Activated T-helper 17 cell treated with anti-CD3 and anti-CD28 coated beads, Interleukin-2, amount 50 U/mL, for 72 hours (primary cell): ENCODE measurements around the gene MUC5B. TPM values are rescaled to one million over a fixed set of nuclear protein-coding genes. Genes with fewer than 3 reads are reported as not detected.
"Not testable (repeated sequence)": the region's sequence is repeated elsewhere in the genome, so short reads cannot be mapped to it uniquely, and the experiment has no call there.

Experiments used
- ATAC-seq: fragments of 150-1000 bp; cut with Tn5 transposase; replicated peaks from 2 replicates; pipeline ENCODE4 v1.10.0; 2021; ENCODE audit warnings: mild to moderate bottlenecking, moderate library complexity
- H3K27ac Mint-ChIP-seq: one replicate; pipeline ENCODE4 v1.8.0; 2022; ENCODE audit warnings: mixed read lengths
- H3K27me3 Mint-ChIP-seq: one replicate; pipeline ENCODE4 v1.8.0; 2022; ENCODE audit warnings: mixed read lengths
- H3K36me3 Mint-ChIP-seq: one replicate; pipeline ENCODE4 v1.8.0; 2022; ENCODE audit warnings: low read depth, mild to moderate bottlenecking, mixed read lengths
- H3K4me1 Mint-ChIP-seq: one replicate; pipeline ENCODE4 v1.8.0; 2022; ENCODE audit warnings: mixed read lengths
- H3K4me3 Mint-ChIP-seq: one replicate; pipeline ENCODE4 v1.8.0; 2022; ENCODE audit warnings: mild to moderate bottlenecking, mixed read lengths
- H3K9me3 Mint-ChIP-seq: one replicate; pipeline ENCODE4 v1.8.0; 2022; ENCODE audit warnings: mixed read lengths
- total RNA-seq, 2 donors: library from RNA; stranded (reverse); gene quantifications; one replicate each; pipeline ENCODE4 v1.2.3, GENCODE V29; 2022

Gene MUC5B
- total RNA-seq: not detected

GRCh38 chr11:1222491-1223345 is at the start of gene MUC5B:
MUC5B (plus strand) TSS chr11:1223066; CDS start chr11:1223124, 58 bp downstream.
- Mint-ChIP-seq H3K4me1 (no peaks in the 10 kb centered on the region), H3K27me3 (peaks cover 8% of the 10 kb centered on the region), H3K36me3 (no peaks in the 10 kb centered on the region), H3K4me3 (no peak within 1 kb of the TSS), H3K9me3 (no peaks in the 10 kb centered on the region), H3K27ac (no peak within 1 kb of the TSS)
- ATAC-seq: no peak

DNA sequence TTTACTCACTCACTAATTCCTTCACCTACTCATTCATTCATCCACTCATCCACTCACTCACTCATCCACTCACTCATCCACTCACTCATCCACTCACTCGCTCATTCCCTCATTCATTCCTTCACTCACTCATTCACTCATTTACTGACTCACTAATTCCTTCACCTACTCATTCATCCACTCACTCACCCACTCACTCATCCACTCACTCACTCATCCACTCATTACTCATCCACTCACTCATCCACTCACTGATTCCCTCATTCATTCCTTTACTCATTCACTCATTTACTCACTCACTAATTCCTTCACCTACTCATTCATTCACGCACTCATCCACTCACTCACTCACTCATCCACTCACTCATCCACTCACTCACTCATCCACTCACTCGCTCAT is 49.5 kb upstream of the MUC5B start:
- not testable (repeated sequence) for H3K9me3 Mint-ChIP-seq, H3K36me3 Mint-ChIP-seq, H3K27me3 Mint-ChIP-seq, H3K27ac Mint-ChIP-seq, H3K4me1 Mint-ChIP-seq, H3K4me3 Mint-ChIP-seq, ATAC-seq

- Mint-ChIP-seq H3K27ac (no peak overlapping the region), H3K9me3 (peaks cover 8% of the 10 kb centered on the region), H3K4me1 (peaks cover 8% of the 10 kb centered on the region), H3K4me3 (no peak overlapping the region), H3K27me3 (peaks cover 4% of the 10 kb centered on the region), H3K36me3 (no peaks in the 10 kb centered on the region)
- ATAC-seq: no peak
These were observed 48.2 kb upstream of the MUC5B start for GRCh38 chr11:1174441-1175370.

- H3K27me3 Mint-ChIP-seq: peaks cover 4% of the 10 kb centered on the region
- peaks cover 8% of the 10 kb centered on the region for H3K4me1 Mint-ChIP-seq
- no peak for ATAC-seq
- H3K9me3 Mint-ChIP-seq: peaks cover 8% of the 10 kb centered on the region
- no peaks in the 10 kb centered on the region for H3K36me3 Mint-ChIP-seq
- H3K27ac Mint-ChIP-seq: no peak overlapping the region
- H3K4me3 Mint-ChIP-seq: no peak overlapping the region
These were observed 47.2 kb upstream of the MUC5B start for GRCh38 chr11:1175461-1176223.

- Mint-ChIP-seq H3K4me3 (no peak overlapping the region), H3K4me1 (peaks cover 8% of the 10 kb centered on the region), H3K36me3 (no peaks in the 10 kb centered on the region), H3K9me3 (peaks cover 3% of the 10 kb centered on the region), H3K27ac (no peak overlapping the region), H3K27me3 (peaks cover 4% of the 10 kb centered on the region)
- no peak for ATAC-seq
These were observed 46.4 kb upstream of the MUC5B start for GRCh38 chr11:1176224-1177019.

GRCh38 chr11:1177020-1177770 is 45.7 kb upstream of the MUC5B start:
- ATAC-seq: no peak
- Mint-ChIP-seq H3K27ac (no peak overlapping the region), H3K4me3 (no peak overlapping the region), H3K27me3 (peaks cover 4% of the 10 kb centered on the region), H3K4me1 (peaks cover 8% of the 10 kb centered on the region), H3K36me3 (no peaks in the 10 kb centered on the region), H3K9me3 (peaks cover 3% of the 10 kb centered on the region)

DNA sequence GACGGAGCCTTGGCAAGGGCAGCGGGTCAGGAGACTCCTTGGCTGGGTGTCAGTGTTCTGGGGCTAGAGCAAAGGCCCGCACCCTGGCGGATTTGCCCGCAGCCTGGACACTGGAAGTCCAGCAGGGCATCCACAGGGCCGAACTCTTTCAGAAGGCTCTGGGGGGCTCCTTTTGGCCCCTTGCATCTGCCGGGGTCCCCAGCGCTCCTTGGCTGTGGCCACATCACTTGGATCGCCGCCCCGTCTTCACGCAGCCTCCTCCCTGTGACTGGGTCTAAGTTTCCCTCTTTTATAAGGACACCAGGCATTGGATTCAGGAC is 45.1 kb upstream of the MUC5B start:
- H3K4me1 Mint-ChIP-seq: peaks cover 8% of the 10 kb centered on the region
- no peaks in the 10 kb centered on the region for H3K36me3 Mint-ChIP-seq

GRCh38 chr11:1178201-1178885 is 44.5 kb upstream of the MUC5B start:
- peaks cover 3% of the 10 kb centered on the region for H3K9me3 Mint-ChIP-seq
- H3K4me3 Mint-ChIP-seq: no peak overlapping the region
- ATAC-seq: no peak
- no peaks in the 10 kb centered on the region for H3K36me3 Mint-ChIP-seq
- H3K27me3 Mint-ChIP-seq: peaks cover 4% of the 10 kb centered on the region
- peaks cover 8% of the 10 kb centered on the region for H3K4me1 Mint-ChIP-seq
- no peak overlapping the region for H3K27ac Mint-ChIP-seq

More for the DNA sequence above, 45.1 kb upstream of the MUC5B start:
- no peak overlapping the region for H3K27ac Mint-ChIP-seq
- H3K9me3 Mint-ChIP-seq: peaks cover 3% of the 10 kb centered on the region
- ATAC-seq: no peak
- H3K4me3 Mint-ChIP-seq: no peak overlapping the region
- peaks cover 4% of the 10 kb centered on the region for H3K27me3 Mint-ChIP-seq

DNA sequence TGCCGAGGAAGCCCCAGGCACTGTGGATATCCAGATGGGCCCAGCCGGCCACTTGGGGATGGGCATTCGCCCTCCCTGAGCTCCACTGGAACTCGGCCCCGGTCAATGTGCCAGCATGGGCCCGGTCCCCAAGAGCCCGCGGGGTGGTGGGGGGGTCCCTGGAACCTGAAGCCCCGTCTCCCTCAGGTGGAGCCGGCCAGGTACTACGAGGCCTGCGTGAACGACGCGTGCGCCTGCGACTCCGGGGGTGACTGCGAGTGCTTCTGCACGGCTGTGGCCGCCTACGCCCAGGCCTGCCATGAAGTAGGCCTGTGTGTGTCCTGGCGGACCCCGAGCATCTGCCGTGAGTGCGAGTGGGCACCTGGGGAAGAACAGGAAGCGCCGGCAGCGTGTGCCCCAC is 44.0 kb upstream of the MUC5B start:
- peaks cover 8% of the 10 kb centered on the region for H3K4me1 Mint-ChIP-seq
- H3K9me3 Mint-ChIP-seq: peaks cover 3% of the 10 kb centered on the region
- no peak for ATAC-seq
- H3K36me3 Mint-ChIP-seq: no peaks in the 10 kb centered on the region
- no peak overlapping the region for H3K4me3 Mint-ChIP-seq
- no peak overlapping the region for H3K27ac Mint-ChIP-seq
- H3K27me3 Mint-ChIP-seq: peaks cover 4% of the 10 kb centered on the region

- Mint-ChIP-seq H3K27ac (no peak overlapping the region), H3K27me3 (peaks cover 4% of the 10 kb centered on the region), H3K4me3 (no peak overlapping the region), H3K4me1 (peaks cover 8% of the 10 kb centered on the region), H3K36me3 (no peaks in the 10 kb centered on the region), H3K9me3 (peaks cover 3% of the 10 kb centered on the region)
- ATAC-seq: no peak
These were observed 43.2 kb upstream of the MUC5B start for GRCh38 chr11:1179641-1180040.

DNA sequence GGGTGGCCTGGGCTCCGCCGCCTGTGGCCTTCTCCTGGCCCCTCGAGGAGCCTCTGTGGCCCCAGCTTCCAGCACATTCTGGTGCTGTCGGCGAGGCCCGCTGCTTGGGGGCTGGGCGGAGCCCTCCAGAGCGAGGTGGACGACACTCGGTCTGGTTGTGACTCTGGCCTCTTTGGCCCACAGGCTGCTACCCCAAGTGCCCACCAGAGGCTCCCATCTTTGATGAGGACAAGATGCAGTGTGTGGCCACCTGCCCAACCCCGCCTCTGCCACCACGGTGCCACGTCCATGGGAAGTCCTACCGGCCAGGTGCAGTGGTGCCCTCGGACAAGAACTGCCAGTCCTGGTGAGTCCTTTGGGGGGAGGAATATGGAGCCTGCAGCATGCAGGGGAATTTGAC is 42.7 kb upstream of the MUC5B start:
- Mint-ChIP-seq H3K9me3 (peaks cover 3% of the 10 kb centered on the region), H3K27ac (no peak overlapping the region), H3K27me3 (peaks cover 4% of the 10 kb centered on the region), H3K4me1 (peaks cover 8% of the 10 kb centered on the region), H3K36me3 (no peaks in the 10 kb centered on the region), H3K4me3 (no peak overlapping the region)
- ATAC-seq: no peak

DNA sequence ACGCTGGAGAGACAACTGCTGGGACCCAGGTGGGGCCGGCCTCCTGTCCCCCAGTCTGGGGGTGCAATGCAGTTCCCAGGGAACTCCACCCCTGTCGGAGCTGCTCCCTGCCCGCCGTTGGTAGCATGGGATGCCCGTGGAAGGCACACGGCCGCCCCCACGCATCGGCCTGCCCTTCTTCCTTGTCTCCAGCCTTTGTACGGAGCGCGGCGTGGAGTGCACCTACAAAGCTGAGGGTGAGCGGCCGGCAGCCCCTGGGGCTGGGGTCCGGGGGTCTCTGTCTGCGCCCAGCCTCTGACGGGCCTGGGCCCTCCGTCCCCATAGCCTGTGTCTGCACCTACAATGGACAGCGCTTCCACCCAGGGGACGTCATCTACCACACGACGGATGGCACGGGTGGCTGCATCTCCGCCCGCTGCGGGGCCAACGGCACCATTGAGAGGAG is 41.9 kb upstream of the MUC5B start:
- Mint-ChIP-seq H3K9me3 (no peaks in the 10 kb centered on the region), H3K27me3 (no peaks in the 10 kb centered on the region), H3K27ac (no peak overlapping the region), H3K36me3 (no peaks in the 10 kb centered on the region), H3K4me1 (peaks cover under 1% of the 10 kb centered on the region), H3K4me3 (no peak overlapping the region)
- no peak for ATAC-seq

GRCh38 chr11:1181420-1181819 is 41.4 kb upstream of the MUC5B start:
- H3K9me3 Mint-ChIP-seq: no peaks in the 10 kb centered on the region
- no peak overlapping the region for H3K27ac Mint-ChIP-seq
- H3K4me1 Mint-ChIP-seq: no peaks in the 10 kb centered on the region
- H3K4me3 Mint-ChIP-seq: no peak overlapping the region
- no peaks in the 10 kb centered on the region for H3K36me3 Mint-ChIP-seq
- no peaks in the 10 kb centered on the region for H3K27me3 Mint-ChIP-seq
- no peak for ATAC-seq
